Measurements from ENCODE around the gene TEX101.
A peak's percentile ranks its signal among the peaks of the same experiment; 100 is the strongest.

The TEX101 gene

DNA sequence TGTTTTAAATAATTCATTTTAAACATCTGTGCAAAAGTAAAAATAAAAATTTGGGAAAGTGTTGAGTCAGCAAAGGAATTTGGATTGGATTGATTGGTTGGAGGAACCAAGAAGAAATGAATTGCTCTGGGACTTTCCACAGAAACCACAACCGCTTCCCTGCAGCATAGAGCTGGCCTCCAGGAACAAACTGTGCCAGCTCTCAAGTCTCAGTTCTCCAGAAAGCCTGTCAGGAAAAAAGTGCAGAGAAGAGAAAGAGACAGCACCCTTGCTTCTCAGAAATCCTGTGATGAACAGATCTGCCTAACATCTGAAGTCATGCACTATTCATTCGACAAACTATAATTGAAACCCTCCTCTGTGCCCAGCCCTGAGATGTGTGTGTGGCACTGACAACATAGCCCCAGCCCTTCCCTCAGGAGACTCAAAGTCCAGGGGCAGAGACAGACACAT lies 35.9 kb downstream of the TEX101 start:
- DNase-seq, result no peak

- no peak for DNase-seq
These were observed 37.9 kb downstream of the TEX101 start for GRCh38 chr19:43452582-43452981.

DNA sequence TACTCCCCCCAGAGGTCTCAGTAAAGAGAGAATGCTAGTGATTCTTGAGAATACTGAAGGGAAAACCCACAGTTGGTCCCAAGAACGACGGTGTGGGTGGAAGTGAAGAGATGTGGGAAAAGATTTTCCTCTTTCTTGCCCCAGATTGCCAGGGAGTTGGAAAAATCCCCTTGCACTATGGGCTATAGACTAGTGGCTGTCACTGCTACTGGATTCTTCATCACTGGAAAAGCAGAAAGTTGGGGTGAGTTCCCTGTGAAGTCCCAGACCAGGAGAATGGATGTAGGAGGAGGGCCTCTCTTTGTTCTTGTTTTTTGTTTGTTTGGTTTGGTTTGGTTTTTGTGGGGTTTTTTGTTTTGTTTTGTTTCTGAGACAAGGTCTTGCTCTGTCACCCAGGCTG lies 39.3 kb downstream of the TEX101 start:
- no peak for DNase-seq

- no peak for DNase-seq
These were observed 40.8 kb downstream of the TEX101 start for GRCh38 chr19:43455321-43456113.

GRCh38 chr19:43457809-43458208 lies 43.1 kb downstream of the TEX101 start:
- DNase-seq, result no peak

GRCh38 chr19:43460362-43461016 lies 45.8 kb downstream of the TEX101 start:
- no peak for DNase-seq

DNA sequence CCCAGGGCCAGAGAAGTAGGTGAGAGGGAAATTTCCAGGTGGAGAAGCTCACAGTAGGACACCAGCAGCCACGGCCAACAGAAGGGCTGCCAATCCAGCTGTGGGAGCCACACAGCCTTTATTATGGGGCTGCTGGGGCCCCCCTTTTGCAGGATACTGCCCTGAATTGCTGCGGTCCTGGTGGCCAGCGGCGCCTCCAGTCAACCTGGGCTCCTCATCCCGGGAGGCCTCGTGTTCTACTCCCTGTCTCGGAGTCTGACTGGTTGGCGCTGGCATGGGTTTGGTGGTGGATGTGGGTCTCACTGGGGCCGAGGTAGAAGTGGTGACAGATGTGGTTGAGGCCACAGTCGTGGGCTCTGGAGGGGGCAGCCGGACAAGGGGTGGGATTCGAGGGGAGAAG lies 46.6 kb downstream of the TEX101 start:
- DNase-seq, result no peak

- DNase-seq, result no peak
These were observed 47.7 kb downstream of the TEX101 start for GRCh38 chr19:43462383-43462782.

DNA sequence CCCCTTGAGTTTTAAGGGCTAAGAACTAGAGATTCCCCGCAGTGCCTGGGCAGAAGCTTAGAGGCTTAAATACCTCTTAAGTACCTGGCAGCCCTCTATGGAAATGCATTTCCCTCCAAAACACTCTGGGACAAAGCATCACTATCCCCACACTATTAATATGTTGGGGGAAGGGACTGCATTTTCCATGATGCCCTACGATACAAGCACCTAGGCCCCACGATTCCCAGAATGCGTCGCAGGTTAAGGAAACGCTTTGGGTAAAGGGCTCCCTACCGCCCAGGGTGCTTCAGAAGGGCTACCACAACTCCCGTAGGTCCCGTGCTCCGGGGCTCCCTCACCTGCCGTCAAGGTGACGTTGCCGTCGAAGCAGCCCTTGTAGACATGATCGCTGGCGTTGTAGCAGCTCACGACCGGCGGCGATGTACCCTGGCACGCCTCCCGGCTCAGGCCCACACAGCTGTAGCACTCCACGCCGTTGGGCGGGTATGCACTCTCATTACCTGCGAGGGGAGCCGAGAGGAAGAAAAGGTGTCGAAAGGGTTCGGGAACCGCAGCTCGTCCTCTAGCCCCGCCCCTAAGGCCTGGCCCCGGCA lies 48.2 kb downstream of the TEX101 start:
- DNase-seq, result no peak

DNA sequence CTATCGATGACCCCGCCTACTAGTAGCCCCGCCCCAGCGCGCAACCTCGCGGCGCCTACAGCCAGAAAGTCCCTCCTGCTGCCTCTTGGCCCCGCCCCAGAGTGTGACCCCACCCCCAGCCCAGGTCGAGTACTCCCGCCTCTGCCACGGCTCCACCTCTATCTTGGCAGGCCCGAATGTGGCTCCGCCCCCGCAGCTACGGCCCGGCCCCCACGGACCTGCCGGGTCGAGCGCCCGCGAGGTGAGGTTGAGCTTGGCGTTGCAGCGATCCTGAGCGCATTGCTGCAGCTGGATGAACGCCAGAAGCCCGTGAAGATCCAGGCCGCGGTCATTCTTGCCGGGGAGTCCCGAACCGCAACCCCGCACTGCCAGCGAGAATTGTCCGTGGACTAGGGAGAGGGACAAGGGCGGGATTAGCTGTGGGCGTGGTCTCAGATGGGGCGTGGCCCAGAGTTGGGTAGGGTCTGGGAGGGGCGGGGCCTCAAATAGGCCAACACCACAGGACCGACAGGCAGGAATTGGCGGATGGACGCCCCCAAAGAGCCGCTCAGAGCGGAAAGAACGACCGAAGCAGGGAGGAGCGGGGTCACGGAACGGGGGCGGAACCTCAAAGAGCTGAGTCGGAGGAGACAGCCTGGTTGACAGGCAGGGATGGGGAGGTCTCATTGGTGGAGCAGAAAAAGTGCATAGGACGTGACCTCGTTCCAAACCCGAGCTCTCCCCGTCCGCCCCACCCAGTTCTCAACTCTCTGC lies 48.9 kb downstream of the TEX101 start:
- peak; percentile 99 for DNase-seq

DNA sequence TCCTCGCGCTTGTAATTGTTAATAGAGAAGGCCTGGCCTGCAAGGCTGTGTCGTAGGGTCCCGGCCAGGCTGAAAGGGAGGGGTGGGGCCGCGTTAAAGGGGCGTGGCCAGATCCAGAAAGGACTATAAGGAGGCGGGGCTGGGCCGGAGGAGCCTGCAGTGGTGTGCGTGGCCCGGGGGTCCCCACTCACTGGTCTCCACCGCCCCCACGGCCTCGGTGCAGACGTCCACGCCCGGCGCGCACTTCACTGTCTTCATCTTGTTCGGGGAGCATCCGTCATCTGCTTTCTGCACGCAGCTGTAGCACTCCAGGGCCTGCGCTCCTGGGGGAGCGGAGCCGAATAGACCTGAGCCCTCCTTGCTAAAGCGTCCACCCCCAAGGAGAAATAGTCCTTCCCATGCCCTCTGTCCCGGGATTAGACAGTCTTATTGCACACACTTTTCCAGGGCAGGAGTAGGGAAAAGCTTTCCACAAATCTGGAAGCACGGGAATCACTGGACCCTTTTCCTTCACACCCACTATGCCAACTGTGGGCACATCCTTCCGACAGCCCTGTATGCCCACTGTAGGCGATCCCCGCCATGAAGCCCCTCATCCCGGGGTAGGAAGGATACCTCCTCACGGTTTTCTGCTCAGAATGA lies 49.6 kb downstream of the TEX101 start:
- DNase-seq, result no peak

DNA sequence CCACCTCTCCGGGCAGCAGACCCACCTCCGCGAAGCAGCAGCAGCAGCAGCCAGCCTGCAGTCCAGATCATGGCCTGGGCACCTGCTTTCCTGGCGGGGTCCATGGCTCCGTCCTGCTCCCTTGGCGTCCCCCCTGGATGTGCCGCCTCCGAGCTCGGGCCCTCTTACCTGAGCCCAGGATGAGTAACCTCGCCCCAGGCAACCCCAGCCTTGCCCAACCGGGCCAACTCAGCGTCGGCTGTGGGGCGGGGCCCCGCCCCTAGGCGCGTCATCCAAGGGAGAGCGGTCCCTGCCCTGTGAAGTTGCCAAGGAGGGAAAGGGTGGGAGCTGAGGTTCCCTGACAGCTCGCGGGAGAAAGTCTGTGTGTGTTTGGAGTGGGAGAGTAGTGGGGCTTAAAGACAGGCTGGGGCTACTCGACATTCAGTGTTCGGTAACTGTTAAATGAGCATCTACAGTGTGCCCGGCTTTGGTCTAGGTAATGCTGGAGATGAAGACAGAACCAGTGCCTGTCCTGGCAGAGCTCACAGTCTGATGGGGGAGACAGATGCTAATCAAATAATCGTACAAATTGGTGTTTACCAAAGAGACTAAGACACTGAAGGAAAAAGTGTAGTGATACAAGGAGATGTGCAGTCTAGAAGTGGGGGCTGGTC lies 50.9 kb downstream of the TEX101 start, which contains the start of gene LYPD3:
LYPD3 (minus strand) TSS at position 141 of the 653 bp plus-strand sequence; CDS start at position 104, 37 bp downstream.
- DNase-seq, result no peak

- DNase-seq, result no peak
These were observed 52.1 kb downstream of the TEX101 start for GRCh38 chr19:43466793-43467192.

GRCh38 chr19:43467276-43467675 lies 52.6 kb downstream of the TEX101 start:
- DNase-seq, result no peak

GRCh38 chr19:43467730-43468129 lies 53.0 kb downstream of the TEX101 start:
- DNase-seq, result no peak

Data from effector CD4-positive, alpha-beta T cell (primary cell).